OCI-LY3 (cell line): ENCODE data around the gene DCUN1D1.

Experiments
- EZH2phosphoT487 ChIP-seq: fragments of 200-600 bp; shearing (Covaris generic); IDR thresholded peaks from 2 replicates; pipeline ENCODE4 v1.6.1; 2018; ENCODE audit warnings: antibody characterized with exemption, mixed run types, low read depth
- TF ChIP-seq, protein P1 (sequence below): fragments of 200-600, 300-600 bp; sonication (generic); IDR thresholded peaks from 2 replicates; pipeline ENCODE4 v1.5.1; 2014; ENCODE audit warnings: antibody characterized with exemption, low read length, low read depth

DNA sequence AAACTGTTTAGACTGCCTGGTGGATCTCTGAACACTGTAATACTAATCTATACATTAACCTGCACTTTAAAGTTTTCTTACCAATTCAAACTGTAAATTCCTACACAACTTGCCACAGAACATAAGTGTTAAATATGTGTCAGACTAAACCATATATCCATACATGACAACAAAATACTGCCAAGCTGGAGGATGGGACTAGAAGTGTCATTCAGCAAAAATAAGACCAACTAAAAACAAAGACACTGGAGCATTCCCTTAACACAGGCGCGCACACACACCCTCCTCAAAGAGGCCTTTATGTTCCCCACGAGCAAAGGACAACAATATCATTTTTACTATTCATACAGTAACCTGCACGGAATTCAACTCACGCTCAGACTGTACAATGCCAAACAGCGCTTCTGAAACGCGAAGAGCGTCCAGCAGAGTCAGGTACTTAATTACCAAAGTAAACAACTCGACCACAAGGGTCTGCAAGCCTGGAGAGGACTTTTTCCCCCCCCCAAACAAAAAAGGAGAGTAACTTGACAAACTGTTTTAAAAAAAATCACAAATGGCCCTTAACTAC, 1.1 kb downstream of the DCUN1D1 start:
- TF ChIP-seq, protein P1, sequence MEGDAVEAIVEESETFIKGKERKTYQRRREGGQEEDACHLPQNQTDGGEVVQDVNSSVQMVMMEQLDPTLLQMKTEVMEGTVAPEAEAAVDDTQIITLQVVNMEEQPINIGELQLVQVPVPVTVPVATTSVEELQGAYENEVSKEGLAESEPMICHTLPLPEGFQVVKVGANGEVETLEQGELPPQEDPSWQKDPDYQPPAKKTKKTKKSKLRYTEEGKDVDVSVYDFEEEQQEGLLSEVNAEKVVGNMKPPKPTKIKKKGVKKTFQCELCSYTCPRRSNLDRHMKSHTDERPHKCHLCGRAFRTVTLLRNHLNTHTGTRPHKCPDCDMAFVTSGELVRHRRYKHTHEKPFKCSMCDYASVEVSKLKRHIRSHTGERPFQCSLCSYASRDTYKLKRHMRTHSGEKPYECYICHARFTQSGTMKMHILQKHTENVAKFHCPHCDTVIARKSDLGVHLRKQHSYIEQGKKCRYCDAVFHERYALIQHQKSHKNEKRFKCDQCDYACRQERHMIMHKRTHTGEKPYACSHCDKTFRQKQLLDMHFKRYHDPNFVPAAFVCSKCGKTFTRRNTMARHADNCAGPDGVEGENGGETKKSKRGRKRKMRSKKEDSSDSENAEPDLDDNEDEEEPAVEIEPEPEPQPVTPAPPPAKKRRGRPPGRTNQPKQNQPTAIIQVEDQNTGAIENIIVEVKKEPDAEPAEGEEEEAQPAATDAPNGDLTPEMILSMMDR = no peak
- TF ChIP-seq EZH2phosphoT487 = no peak
